HG02759 (cell line): ENCODE measurements around the gene GPHN.
"Not testable (repeated sequence)": the region's sequence is repeated elsewhere in the genome, so short reads cannot be mapped to it uniquely, and the experiment has no call there.

Source experiments
- ATAC-seq: cut with Tn5 transposase; IDR thresholded peaks from one replicate; pipeline ENCODE4 v1.9.1; 2021; ENCODE audit warnings: mild to moderate bottlenecking, moderate library complexity; ENCODE audit not compliant: unreplicated experiment

Gene GPHN

DNA sequence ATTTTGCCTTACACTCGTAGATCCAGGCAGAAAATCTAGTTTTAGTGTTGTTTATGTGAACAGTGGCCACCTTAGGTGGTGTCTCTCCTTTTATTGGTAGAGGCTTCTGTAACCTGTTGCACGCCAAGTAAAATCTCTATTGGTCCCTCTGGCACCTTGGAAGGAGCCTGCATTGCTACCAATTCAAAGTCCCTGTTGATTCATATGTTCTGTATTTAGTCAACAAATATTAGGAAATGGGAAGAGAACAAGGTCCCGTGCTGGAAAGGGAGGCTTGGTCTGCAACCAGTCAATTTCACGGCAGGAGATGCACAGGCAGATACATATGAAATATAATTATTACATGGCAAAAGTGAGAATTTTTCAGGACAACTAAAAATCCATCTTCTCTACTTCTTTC lies 6.4 kb upstream of the GPHN start:
- no peak for ATAC-seq

DNA sequence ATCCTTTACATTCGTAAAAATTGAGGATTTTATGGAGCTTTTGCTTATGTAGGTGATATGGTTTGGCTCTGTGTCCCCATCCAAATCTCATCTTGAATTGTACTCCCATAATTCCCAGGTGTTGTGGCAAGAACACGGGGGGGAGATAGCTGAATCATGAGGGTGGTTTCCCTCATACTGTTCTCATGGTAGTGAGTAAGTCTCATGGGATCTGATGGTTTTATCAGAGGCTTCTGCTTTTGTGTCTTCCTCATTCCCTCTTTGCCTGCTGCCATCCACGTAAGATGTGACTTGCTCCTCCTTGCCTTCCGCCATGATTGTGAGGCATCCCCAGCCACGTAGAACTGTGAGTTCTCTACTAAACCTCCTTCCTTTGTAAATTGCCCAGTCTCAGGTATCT lies 5.1 kb upstream of the GPHN start:
- ATAC-seq = not testable (repeated sequence)

DNA sequence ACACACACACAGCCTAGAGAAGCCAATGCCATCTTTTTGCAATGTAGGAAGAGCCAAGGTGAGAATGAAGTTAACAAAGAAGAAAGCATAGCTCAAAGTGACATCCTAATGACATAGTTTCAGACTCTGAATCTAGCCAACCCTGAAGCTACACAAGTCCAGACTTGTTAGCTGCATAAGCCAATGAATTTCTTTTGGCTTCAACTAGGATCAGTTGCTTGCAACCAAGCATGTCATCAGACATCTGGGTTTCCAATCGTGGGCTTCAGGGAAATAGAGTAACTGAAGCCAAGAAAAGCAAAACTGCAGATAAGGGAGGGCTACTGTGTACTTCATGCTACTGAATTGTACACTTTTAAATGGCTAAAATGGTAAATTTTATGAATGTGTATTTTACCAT lies 4.4 kb upstream of the GPHN start:
- no peak for ATAC-seq

- ATAC-seq = peak; percentile 19
Observed at GRCh38 chr14:66507181-66507721, 696 bp upstream of the GPHN start.

GRCh38 chr14:66508547-66508845 lies 549 bp downstream of the GPHN start:
- no peak for ATAC-seq

DNA sequence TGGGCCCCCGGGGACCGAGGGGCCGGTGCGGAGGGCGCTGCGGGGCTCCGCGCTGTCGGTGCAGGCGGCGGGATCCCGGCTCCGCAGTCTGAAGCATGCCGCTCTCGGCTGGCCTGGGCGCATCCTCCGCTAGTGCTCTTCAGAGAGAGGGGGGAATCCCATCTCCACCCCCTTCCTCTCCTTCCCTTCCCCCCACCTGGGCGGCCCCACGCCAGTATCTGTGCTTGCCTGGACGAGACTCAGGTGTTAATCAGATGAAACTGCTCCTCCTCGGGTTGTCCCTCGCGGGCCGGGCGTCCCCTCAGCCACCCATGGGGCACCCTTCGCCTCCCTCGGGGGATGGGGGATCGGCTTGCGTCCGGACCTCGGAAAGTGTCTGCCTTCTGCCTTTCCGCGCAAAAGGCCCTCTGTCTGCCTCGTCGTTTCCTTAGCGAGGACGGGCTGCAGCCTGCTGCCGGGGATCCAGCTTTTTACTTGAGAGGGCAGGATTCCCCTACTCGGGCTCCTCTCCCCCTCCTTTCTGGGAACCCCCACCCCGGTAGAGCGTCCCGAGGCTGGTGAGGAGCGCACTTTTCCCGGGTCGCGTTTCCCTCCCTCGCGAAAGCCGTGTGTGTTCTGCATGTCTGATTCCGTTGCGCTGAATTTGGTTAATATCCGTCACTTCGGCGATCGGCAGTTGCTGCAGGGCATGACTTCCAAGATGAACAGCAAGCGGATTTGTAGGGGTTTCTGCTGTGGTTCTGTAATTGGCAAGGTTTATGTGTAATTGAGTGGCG lies 1.1 kb downstream of the GPHN start:
- ATAC-seq = peak; percentile 25

GRCh38 chr14:66509874-66510273 lies 1.9 kb downstream of the GPHN start:
- ATAC-seq = no peak

DNA sequence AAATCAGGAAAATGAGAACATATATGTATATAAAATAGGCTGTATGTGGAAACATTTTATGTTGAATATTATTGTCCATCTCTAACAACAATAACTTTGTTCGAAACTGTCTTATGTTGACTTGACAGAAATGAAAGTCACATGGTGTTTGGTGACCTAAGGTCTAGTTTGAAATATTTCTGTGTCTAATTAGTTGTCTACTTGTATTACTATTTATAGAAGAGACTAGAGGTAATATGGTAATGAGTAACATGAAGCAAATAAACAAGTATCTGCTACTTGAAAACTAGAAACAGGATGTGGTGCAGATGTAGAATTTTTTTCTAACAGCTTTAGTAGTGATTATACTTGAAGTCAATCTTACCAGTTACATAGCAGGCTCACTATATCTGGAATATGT lies 3.9 kb downstream of the GPHN start:
- no peak for ATAC-seq

GRCh38 chr14:66514213-66514612 lies 6.3 kb downstream of the GPHN start:
- no peak for ATAC-seq

- no peak for ATAC-seq
Observed at GRCh38 chr14:66530526-66530925, 22.6 kb downstream of the GPHN start.

- ATAC-seq = no peak
Observed at GRCh38 chr14:66539034-66539433, 31.1 kb downstream of the GPHN start.

DNA sequence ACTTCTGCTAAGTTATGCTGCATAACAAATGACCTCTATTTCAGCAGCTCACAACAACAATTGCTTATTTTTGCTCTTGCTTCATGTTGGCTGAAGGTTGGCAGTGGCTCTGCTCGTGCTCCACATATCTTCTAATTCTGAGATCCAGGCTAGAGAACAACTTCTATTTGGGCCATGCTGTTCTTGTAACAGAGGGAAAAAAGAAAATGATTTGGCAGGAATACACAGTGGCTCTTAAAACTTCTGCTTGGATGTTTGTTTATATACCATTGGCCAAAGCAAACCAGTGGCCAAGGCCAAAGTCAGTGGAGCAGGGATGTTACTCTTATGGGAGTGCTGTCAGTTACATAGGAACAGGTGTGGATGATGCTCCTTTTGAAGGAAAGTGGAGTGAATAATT lies 32.1 kb downstream of the GPHN start:
- ATAC-seq = no peak

DNA sequence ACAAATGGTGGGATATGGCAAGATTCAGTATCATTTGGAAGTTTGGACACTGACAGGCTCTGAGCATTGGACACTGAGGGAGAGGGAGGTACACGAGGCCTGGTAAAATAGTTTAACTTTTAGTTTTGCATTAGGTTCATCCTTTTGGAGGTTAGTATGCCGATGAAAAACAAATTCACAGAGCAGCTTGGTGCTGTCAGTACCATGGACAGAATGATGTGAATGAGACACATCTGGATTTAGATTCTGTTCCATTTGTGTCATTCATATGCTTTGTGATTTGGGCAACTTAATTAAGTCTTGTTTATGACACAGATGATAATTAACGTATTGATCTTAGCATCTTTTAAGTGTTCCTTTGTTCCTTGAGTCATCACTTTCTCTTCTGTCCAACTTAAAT lies 33.7 kb downstream of the GPHN start:
- no peak for ATAC-seq

- ATAC-seq = no peak
Observed at GRCh38 chr14:66543996-66544395, 36.0 kb downstream of the GPHN start.

GRCh38 chr14:66545191-66545590 lies 37.2 kb downstream of the GPHN start:
- ATAC-seq = not testable (repeated sequence)

- not testable (repeated sequence) for ATAC-seq
Observed at GRCh38 chr14:66545751-66546150, 37.8 kb downstream of the GPHN start.

DNA sequence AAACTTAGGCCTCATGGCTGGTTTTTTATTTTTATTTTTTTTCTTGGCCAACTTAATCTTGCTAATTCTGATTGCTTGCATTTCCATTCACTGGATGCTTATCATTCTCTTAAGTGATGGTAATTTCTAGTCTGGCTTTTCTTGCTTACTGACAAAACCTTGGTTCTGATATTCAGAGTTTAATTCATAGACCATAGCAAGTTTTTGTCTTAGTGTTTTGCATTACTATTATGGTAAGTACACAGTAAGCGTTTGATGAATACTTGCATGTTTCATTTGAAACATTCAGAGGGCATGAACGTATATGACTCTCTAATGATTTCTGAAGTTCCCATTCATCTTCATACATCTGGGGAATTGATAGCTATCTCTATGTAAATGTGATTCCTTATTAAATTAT lies 55.8 kb downstream of the GPHN start:
- ATAC-seq = no peak

DNA sequence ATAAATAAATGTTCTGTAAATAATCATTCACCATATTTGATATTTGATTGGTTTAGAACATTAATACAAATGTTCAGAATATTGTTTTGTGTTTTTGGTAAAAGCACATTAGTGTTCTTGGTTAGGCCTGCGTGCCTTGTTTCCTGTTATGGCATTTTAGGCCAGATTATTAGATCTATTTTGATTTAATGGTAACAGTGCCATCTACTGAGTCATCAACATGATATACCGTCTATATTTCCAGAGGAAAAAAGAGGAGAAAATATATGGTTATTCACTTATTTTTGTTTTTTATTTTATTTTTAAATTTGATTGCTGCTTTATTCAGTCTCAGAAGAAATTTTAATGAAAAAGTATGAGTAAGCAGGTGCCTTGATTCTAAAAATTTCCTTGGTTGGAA lies 60.3 kb downstream of the GPHN start:
- ATAC-seq = no peak

- ATAC-seq = no peak
Observed at GRCh38 chr14:66572826-66573225, 64.9 kb downstream of the GPHN start.

GRCh38 chr14:66575014-66575413 lies 67.1 kb downstream of the GPHN start:
- no peak for ATAC-seq

DNA sequence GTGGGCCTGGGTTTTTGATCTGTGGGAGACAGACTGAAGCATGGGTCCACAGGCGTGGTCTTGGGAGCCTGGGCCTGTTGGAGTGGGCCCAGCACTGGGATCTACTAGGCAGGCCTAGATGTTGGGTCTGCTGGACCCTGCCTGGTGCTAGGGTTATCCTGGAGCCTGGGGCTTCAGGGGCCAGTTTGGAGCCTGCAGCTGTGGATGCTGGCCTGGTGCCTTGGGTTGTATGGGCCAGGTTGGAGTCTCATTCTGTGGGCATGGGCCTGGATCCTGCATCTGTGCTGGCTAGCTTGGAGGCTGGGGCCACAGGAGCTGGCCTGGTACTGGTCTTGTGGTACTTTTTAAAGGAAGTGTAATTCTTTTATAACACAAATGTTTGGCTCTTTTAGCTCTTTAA lies 68.0 kb downstream of the GPHN start:
- ATAC-seq = no peak

- not testable (repeated sequence) for ATAC-seq
Observed at GRCh38 chr14:66587753-66588152, 79.8 kb downstream of the GPHN start.

DNA sequence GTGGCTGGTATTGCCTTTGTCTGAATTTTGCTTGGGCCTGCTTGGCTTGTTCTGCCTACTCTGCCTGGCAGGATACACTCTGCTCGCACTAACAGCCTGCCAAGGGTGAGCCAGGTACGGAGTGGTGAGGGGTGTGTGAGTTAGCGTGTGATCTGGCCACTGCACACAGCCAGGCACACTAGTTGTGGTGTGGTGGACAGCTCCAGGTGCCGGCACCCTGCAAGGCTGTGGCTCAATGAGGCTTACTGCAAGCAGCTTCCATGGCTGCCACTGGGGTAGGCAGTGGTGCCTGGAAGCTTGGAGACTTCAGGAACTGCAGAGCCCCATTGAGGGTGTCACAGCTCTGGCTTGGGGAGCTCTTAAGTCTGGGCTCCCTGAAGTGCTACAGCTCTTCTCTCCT lies 87.4 kb downstream of the GPHN start:
- ATAC-seq = no peak
